Right ventricle myocardium superior (tissue), 1 donor: Measurements from ENCODE around the gene XYLT1. TPM values are rescaled to one million over a fixed set of nuclear protein-coding genes. Genes with fewer than 3 reads are reported as not detected.
A peak's percentile ranks its signal among the peaks of the same experiment; 100 is the strongest.

Source experiments
- ATAC-seq: fragments of 200-7000 bp; cut with Tn5 transposase; one replicate; pipeline ENCODE4 v1.9.1; 2020; ENCODE audit warnings: mild to moderate bottlenecking; ENCODE audit not compliant: poor library complexity
- DNase-seq: peaks from one replicate; pipeline ENCODE4 v3.0.0-alpha.2; 2020
- intact Hi-C: fragments of 100-400 bp; cut with DNase I; formaldehyde crosslinking; loops from one replicate; pipeline ENCODE4 v1.11.2; 2022
- total RNA-seq: library from RNA; stranded (reverse); fragmentation: NEBNext Ultra II Directional; extraction: Animal tissue kit (Norgen Biotek cat#: 25700); gene quantifications from one replicate; pipeline ENCODE4 v1.2.1, GENCODE V29; 2021
- donor health status: DM: no; HTN: yes; CAD: no; lungs with severe emphysema.

The XYLT1 gene
- total RNA-seq, 1 donor from 2014 or later, result 1.7 TPM

DNA sequence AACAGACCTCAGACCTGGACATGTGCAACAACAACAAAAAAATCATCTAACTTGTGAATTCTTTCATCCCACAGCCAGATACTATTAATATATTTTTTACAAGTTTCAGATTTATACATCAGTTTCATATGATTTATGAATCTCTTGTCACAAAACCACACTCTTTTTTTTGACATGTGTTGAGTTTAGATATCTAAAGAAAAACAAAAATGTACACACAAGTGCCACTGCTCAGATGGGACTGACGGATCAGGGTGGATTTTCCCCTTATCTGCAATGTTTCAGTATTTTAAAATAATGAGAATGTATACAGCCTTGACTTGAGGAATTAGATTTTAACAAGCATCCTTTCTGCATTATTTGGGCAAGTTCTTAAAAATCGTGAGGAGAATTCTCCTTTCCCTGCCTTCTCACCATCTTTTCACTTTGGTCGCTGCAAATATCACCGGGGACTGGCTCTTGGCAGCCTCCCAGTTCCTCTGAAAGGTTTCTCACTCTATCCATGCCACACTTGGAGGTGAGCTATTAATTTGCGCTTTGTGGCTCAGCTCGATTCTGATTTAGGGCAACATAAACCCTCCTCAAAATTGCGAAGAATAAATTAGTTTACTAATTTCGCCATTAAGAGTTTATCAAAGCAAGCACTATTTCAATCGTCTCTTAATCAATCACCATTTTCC, 225.7 kb downstream of the XYLT1 start:
- no peak for DNase-seq
- intact Hi-C loops, result no loop called here
- no peak for ATAC-seq

DNA sequence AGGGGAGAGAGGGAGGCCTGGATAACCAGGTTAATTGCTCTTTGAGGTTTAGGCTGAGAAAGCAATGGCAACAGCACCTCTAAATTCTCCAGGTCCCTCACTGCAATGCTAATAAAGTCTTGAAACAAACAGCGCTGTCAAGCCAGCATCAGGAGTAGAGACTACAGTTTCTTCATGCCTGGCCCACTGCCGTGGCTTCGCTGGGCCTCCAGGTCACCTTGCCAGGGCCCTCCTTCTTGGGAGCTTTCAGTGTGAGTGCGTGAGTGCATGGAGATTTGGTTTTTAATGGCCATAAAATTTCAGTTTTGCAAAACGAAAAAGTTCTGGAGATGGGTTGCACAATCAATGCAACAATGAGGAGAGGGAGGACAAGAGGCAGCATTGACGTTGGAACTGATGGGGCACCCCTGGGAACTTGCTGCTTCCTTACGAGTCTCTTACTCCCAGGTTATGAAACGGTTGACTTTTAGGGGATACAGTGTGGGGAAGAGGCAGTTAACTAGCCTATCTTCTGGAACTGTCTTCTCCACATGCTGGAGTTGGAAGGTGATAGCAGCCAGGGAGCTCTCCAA, 229.4 kb downstream of the XYLT1 start:
- DNase-seq (no peak), ATAC-seq (no peak)
- intact Hi-C loops, result no loop called here

DNA sequence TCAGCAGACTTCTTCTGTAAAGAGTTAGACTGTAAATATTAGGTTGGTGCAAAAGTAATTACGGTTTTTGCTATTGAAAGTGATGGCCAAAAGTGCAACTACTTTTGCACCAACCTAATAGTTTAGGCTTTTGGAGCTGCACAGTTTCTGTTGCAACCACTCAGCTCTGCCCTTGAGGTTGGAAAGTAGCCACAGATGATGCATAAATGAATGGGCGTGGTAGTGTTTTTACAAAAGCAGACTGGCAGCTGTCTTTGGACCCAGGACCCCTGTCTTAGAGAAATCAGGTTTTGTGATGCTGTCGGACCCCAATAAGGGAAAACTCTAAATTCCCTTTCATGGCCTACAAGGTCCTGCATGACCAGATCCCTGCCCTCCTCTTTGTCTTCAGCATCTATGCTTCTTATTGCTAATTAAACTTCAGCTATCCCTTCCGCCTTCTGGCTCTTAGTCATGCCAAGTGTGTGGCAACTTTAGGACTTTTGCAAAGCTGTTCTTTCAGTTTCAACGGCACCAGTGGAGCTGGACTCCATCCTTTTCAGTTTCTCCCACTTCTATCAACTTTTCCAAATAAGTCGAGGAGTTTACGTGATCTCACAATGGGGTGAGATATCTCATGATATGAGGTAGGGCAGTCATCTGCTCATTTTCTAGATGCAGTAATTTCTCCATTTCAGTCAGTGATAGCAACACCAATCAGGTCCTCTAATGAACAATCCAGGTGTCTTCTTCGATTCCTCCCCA, 232.3 kb downstream of the XYLT1 start:
- ATAC-seq, result no peak
- no peak for DNase-seq
- intact Hi-C loops, result no loop called here

DNA sequence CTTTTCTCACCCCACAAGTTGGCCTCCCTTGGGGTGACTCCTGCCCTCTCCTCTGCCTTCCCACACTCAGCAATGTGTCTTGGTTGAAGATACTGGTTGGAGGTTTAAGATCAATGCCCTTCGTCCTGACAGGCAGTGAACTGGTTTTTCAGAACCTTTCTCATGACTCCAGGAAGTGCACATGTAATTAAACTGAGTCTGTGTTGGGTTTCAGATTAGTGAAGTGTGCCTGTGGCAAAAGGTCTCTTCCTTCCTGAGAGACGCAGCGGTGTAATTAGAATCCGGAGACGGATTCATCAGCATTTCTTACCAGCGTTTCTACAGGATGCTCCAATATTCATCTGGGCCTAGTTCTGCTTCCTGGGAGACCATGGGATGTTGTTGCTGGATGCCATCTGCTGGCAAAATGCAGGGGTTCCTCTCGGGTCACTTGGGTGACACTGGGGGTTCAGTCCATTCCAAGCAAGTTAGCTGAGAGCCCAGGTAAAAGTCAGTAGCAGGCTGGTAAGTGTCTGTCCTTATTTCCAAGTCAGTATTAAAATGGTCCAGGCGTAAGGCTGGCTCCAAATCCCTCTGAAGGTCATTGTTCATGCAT, 233.3 kb downstream of the XYLT1 start:
- intact Hi-C loops, result no loop called here
- no peak for ATAC-seq
- no peak for DNase-seq

DNA sequence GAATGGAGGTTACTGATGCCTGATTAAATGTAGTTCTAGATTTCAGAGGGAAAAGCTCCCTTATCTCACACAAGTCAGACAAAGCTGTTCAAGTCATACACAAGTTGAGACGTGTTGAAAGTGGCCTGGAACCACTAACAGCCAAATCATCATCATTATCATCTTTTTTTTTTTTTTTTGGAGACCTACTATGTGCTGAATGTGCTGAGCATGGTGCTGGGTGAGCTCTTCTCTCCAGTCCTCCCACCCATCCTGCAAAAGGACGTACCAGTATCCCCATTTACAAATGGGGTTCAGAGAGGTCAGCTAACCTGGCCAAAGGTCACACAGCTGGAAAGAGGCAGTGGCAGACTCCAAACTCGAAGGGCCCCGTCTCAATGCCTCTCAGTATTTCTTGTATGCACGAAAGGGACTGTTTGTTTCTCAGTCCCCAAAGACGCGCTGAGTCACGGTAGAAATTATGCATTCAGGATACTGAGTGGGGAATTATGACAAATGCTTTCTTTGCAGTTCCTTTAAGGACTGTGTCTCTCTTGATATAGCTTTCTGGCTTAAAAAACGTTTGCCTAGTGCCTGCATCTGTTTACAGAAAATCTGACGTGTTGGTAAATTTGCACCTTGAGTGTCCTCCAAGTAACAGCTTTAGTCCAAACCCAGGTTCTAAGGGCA, 235.5 kb downstream of the XYLT1 start:
- intact Hi-C loops, result no loop called here
- no peak for DNase-seq
- ATAC-seq, result no peak

DNA sequence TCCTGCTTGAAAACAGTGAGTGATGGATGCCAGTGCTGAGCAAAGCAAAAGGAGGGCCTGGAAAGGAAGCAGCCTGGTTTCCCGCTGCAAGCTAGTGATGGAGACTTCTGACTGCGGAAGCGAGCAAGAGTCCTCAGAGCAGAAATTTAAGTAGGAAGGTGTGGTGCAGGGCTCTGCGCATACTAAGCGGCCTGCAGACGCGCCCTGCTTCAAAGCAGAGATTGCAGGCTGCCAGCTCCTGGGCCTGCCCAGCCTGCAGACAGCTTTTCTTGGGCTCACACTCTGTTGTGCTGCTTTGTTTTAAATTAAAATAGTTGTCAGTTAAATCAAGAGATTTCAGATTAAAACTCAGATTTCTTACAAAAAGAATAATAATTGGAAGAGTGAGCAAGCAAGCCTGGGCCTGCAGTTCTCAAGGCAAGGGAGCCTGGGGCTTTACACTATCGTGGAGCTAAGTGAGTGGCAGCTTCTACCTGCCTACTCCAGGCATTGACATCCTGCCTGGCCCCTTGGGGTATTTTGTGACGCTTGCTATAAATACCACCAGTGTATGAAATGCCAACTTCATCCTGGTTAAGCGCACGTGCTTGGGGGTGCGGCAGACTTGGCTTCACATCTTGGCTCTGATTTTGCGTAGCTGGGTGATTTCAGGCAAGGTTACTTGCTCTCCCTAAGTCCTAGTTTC, 237.3 kb downstream of the XYLT1 start:
- intact Hi-C loops, result no loop called here
- ATAC-seq (peak; percentile 20), DNase-seq (no peak)

DNA sequence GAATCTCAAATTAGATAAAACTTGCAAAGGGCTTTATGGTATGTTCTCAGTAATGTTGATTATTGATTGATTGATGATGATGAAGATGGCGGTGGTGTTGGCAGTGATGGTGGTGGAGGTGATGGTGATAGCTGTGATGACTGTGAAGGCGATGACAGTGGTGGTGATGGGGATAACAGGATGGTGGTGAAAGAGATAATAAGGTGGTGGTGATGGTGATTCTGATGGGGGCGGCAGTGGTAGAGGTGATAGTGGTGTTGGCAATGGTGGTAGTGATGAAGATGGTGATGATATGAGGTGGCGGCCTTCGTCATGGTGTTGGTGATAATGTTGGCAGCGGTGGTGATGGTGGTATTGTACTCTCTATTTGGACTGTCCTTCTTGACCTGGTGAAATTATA, 238.3 kb downstream of the XYLT1 start:
- intact Hi-C loops, result no loop called here
- DNase-seq (no peak), ATAC-seq (no peak)

DNA sequence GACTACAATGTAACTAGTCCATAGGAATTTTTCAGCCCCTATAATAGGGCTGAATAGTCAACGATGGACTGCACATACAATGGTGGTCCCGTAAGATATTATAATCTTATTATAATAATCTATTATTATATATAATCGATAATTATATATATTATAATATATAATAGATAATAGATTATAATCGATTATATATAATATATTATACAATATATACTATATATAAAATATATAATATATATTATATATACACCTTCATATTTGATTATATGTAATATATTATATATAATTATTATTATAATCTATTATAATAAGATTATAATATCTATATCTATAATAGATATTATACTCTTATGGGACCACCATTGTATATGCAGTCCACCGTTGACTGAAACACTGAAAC, 238.8 kb downstream of the XYLT1 start:
- DNase-seq, result no peak
- intact Hi-C loops, result no loop called here
- no peak for ATAC-seq

DNA sequence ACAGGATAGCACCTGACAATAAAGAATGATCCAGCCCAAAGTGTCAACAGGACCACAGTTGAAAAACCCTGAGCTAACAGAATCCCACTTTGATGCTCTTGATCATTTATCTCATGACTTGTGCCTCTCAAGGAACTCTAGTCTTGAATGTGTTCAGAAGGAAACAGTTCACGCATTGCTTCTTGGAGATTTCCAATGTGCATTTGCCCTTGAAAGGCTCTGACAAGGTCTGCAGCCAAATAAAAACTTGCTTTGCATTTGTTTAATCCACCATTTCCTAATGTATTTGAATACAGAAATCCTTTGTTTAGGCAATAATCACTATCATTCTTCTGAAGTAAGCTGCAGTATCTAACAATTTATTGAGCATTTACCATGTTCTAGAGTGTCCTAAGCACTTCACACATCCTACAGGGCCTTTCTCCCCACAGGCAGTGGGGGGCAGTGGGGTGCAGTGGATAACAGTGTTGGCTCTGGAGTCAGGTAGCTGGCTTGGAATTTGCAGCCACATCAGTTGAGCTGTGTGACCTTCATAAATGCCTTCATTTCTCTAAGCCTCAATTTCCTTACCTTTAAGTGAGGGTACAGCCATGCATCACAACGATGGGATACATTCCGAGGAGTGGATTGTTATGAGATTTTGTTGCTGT, 239.7 kb downstream of the XYLT1 start:
- intact Hi-C loops, result no loop called here
- DNase-seq (no peak), ATAC-seq (no peak)

DNA sequence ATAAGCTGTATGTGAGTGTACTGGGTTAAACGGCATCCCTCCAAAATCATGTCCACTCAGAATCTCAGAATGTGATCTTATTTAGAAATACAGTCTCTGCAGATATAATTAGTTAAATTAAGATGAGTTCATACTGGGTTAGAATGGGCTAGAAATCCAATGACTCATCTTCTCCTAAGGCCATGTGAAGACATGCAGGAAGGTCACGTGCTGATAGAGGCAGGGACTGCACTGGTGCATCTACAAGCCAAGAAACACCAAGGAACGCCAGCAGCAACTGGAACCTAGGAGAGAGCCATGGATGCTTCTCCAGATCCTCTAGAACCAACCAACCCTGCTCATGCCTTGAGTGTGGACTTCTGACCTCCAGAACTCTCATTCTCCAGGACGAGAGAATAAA, 241.0 kb downstream of the XYLT1 start:
- no peak for DNase-seq
- intact Hi-C loops, result no loop called here
- no peak for ATAC-seq

DNA sequence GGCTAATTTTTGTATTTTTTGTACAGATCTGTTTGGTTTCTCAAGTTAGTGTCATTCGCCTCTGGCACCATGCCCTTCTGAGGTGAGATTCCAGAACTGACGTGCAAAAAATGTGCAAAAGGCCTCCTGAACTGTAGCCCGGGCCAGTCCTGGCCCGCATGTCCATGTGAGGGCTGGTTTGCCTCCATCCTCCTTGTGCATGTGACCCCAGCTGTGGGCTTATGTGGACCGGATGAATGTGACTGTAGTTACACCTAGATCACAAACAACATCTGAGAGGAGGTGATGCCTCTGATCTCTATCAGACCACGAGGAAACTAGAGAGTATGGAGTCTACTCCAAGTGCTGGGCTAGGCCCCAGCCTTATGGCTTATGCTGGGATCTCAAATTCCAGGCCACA, 241.6 kb downstream of the XYLT1 start:
- intact Hi-C loops, result no loop called here
- DNase-seq (no peak), ATAC-seq (no peak)

DNA sequence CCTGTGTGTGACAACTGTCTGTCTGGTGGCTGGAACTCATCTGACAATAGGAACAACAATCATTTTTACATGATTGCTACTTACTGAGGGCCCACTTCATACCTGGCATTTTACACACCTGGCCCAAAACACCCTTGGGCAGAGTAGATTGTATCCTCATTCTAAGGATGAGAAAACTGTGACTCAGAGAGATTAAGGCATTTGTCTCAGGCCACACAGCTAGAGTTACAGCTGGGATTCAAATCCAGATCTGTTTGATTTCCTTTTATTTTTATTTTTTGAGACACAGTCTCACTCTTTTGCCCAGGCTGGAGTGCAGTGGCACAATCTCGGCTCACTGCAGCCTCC, 242.1 kb downstream of the XYLT1 start:
- no peak for DNase-seq
- ATAC-seq, result no peak
- intact Hi-C loops, result no loop called here

DNA sequence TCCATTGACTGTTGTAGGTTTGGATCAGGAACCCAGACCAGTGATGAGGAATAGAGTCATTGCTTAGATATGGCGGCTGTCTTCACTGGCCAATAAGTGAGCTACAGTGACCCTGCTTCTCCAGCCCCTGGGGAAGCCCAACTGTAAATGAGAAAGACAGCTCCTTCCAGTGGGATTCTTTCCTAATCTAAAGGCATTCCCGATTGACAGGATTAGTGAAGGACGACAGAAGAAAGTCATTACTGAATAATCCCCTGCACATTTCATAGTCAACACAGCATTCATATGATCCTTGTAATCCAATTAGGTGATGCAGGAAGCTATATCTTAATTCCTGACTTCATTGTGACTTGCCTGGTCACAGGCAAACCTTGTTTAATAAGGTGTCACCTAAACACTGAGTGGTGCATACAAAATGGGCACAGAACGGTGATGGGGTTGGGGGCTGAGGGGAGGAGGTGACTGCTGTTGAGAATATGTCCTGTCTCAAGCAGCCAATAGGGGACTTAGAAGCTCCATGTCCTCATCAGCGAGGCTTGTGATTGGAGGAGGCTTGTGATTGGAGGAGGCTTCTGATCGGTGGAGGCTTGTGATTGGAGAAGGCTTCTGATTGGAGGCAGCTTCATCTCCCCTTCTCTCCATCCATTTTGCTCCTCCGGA, 242.6 kb downstream of the XYLT1 start:
- intact Hi-C loops, result no loop called here

DNA sequence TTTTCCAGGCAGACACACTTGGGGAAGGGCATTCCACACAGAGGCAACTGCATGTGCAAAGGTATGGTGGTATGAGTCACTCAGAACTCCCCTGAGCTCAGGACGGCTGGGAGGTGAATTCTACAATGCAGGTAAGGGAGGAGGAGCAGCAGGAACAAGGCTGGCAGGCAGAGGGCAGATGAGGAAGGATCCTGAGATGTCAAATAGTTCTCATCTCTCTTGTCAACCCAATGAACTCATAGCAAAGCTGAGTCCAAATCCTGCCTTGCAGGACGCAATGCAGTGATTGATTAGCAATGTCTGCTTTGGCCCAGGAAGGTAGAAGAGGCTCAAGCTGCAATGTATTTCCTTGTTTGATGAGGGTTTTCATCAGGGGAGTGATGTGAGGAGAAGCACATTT, 243.5 kb downstream of the XYLT1 start:
- intact Hi-C loops, result no loop called here
- ATAC-seq, result no peak
- no peak for DNase-seq

More for the DNA sequence above, 242.6 kb downstream of the XYLT1 start:
- ATAC-seq (no peak), DNase-seq (no peak)

DNA sequence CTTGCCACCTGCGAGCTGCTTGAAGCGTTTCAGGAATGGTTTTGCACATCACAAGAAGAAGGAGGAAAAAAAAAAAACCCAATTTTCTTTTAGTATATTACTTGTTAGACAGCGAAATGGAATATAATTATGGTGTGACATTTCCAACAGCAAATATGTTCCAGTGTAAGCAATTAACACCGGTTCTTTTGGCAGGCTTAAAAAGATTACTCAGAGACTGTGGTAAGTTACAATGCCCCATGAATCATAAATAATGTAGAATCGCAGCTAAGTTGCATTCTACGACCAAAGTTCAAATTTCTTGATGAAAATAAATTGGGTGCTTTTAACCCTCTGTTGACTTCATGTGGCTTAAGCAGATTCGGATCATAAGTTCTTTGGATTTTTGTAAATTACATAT, 245.2 kb downstream of the XYLT1 start:
- no peak for ATAC-seq
- DNase-seq, result no peak
- intact Hi-C loops, result no loop called here

DNA sequence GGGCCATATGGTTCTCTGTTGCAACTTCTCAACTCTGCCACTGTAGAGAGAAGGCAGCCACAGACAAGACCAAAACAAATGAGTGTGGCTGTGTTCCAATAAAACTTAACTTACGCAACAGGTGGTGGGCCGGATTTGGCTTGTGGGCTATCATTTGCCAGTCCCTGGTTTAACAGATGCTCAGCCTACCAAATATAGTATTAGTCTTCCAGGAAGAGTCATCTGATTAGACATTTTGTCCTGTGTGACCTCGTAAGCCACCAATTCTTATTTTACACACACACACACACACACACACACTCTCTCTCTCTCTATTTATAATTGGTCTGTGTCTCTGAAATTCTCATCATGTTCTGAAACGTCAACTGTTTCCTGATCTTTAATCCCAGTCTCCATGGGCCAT, 245.9 kb downstream of the XYLT1 start:
- peak; percentile 49 for DNase-seq
- intact Hi-C loops, result no loop called here
- ATAC-seq, result peak; percentile 91

DNA sequence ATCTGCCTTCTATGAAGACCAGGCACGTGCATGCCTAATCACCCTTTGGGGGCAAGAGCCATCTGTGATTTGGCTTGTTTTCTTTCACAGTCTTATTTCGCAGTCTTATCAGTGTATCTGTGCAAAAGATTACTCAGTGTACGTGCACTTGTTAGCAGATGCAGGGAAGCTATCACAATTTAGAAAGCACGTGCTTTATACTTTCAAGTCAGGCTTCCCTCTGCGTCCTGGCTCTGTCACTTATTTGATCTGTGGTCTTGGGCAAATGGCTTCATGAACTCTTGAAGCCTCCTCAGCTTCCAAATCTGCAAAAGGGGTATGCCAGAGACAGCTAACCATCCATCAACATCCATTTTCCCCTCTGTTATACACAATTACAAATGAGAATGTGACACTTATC, 246.4 kb downstream of the XYLT1 start:
- ATAC-seq (no peak), DNase-seq (no peak)
- intact Hi-C loops, result no loop called here

DNA sequence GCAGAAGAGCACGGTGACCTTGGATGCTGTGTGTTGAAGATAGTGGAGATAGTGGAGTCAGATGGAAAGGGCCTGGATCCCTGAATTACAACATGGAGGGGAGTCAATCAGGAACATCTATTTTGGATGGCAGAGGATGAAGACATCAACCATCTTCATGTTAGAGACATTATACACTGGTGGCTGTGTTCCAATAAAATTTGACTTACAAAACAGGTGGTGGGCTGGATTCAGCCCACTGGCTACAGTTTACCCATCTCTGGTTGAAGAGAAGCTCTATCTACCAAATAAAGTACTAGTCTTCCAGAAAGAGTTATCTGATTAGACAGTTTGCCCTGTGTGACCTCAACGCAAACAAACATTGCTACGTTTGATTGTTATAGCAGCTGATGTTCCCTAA, 247.2 kb downstream of the XYLT1 start:
- intact Hi-C loops, result no loop called here
- ATAC-seq, result no peak

More for the DNA sequence above, 247.2 kb downstream of the XYLT1 start:
- DNase-seq, result no peak
